Choroid plexus epithelial cell (primary cell): ENCODE results near the gene ZNF134.

ENCODE experiments used
- DNase-seq: peaks from one replicate; pipeline ENCODE4 v3.0.0-alpha.2; 2010; ENCODE audit warnings: low read depth
- H3K4me3 ChIP-seq: 2 replicates; pipeline ENCODE4 v1.5.1; 2011; ENCODE audit warnings: low read depth, mild to moderate bottlenecking, control low read depth, low read length, moderate library complexity
- CTCF ChIP-seq: conservative IDR thresholded peaks from 2 replicates; pipeline ENCODE4 v1.5.1; 2011; ENCODE audit warnings: low read depth, mild to moderate bottlenecking, control low read depth, inconsistent platforms, low read length, moderate library complexity

Gene ZNF134

GRCh38 chr19:57672466-57672865, 58.4 kb downstream of the ZNF134 start:
- no peak for DNase-seq
- no peak overlapping the region for H3K4me3 ChIP-seq
- no peak for TF ChIP-seq CTCF
